OCI-LY3 (cell line): Measurements from ENCODE around the gene BRWD1.

Experiments used
- H2AFZ ChIP-seq: fragments of 200-600, 300-600 bp; shearing (Covaris generic); 2 replicates; pipeline ENCODE4 v1.6.0; 2014; ENCODE audit warnings: antibody characterized with exemption, low read depth, low read length
- H3K27ac ChIP-seq: fragments of 200-600, 300-600 bp; sonication (generic); 2 replicates; pipeline ENCODE4 v1.5.1; 2014; ENCODE audit warnings: mild to moderate bottlenecking, low read length, moderate library complexity, mixed read lengths
- H3K27me3 ChIP-seq: fragments of 200-600, 300-600 bp; sonication (generic); 2 replicates; pipeline ENCODE4 v1.6.1; 2014; ENCODE audit warnings: low read depth, low read length, mixed read lengths
- H3K36me3 ChIP-seq: fragments of 200-600, 300-600 bp; sonication (generic); replicated peaks from 2 replicates; pipeline ENCODE3; 2014; ENCODE audit warnings: low read depth, low read length, mixed read lengths
- H3K4me1 ChIP-seq: fragments of 300-600, 200-600 bp; sonication (generic); 2 replicates; pipeline ENCODE4 v1.6.1; 2014; ENCODE audit warnings: low read length, mixed read lengths
- H3K4me2 ChIP-seq: fragments of 200-600, 300-600 bp; sonication (generic); 2 replicates; pipeline ENCODE4 v1.6.1; 2014; ENCODE audit warnings: low read length, mixed read lengths
- H3K4me3 ChIP-seq: fragments of 300-600, 200-600 bp; sonication (generic); 2 replicates; pipeline ENCODE4 v1.5.1; 2014; ENCODE audit warnings: antibody characterized with exemption, mild to moderate bottlenecking, low read length, moderate library complexity
- H3K79me2 ChIP-seq: fragments of 300-600, 200-600 bp; shearing (Covaris generic); 2 replicates; pipeline ENCODE4 v1.6.1; 2014; ENCODE audit warnings: mild to moderate bottlenecking, low read length, mixed read lengths
- H3K9ac ChIP-seq: fragments of 300-600, 200-600 bp; shearing (Covaris generic); 2 replicates; pipeline ENCODE4 v1.6.0; 2014; ENCODE audit warnings: mild to moderate bottlenecking, low read length, moderate library complexity
- H3K9me3 ChIP-seq: fragments of 200-600, 300-600 bp; shearing (Covaris generic); 2 replicates; pipeline ENCODE4 v1.6.1; 2014; ENCODE audit warnings: low read length, mixed read lengths; ENCODE audit not compliant: insufficient read depth
- H4K20me1 ChIP-seq: fragments of 200-600, 300-600 bp; sonication (generic); 2 replicates; pipeline ENCODE4 v1.6.1; 2016; ENCODE audit warnings: low read length, mixed read lengths; ENCODE audit not compliant: insufficient read depth
- CTCF ChIP-seq: fragments of 200-600, 300-600 bp; sonication (generic); IDR thresholded peaks from 2 replicates; pipeline ENCODE4 v1.5.1; 2014; ENCODE audit warnings: antibody characterized with exemption, low read length, low read depth
- EZH2phosphoT487 ChIP-seq: fragments of 200-600 bp; shearing (Covaris generic); IDR thresholded peaks from 2 replicates; pipeline ENCODE4 v1.6.1; 2018; ENCODE audit warnings: antibody characterized with exemption, mixed run types, low read depth

The BRWD1 gene

GRCh38 chr21:39182016-39182415 is 131.4 kb downstream of the BRWD1 start:
- Histone ChIP-seq H3K9ac (peak overlapping the region; percentile 96), H4K20me1 (no peaks in the 10 kb centered on the region), H3K4me3 (peak overlapping the region; percentile 99), H3K27me3 (no peaks in the 10 kb centered on the region), H3K9me3 (no peaks in the 10 kb centered on the region), H3K4me2 (peak overlapping the region; percentile 85), H3K27ac (no peak overlapping the region), H3K36me3 (peaks cover 28% of the 10 kb centered on the region), H2AFZ (no peak overlapping the region), H3K79me2 (peaks cover 26% of the 10 kb centered on the region), H3K4me1 (peaks cover 21% of the 10 kb centered on the region)
- TF ChIP-seq CTCF (no peak), EZH2phosphoT487 (no peak)

- Histone ChIP-seq H3K27ac (no peak overlapping the region), H4K20me1 (no peaks in the 10 kb centered on the region), H3K9ac (no peak overlapping the region), H3K27me3 (no peaks in the 10 kb centered on the region), H3K4me1 (peaks cover 20% of the 10 kb centered on the region), H3K4me2 (peak overlapping the region; percentile 85), H3K79me2 (peaks cover 26% of the 10 kb centered on the region), H3K36me3 (peaks cover 32% of the 10 kb centered on the region), H2AFZ (no peak overlapping the region), H3K9me3 (no peaks in the 10 kb centered on the region), H3K4me3 (no peak overlapping the region)
- TF ChIP-seq CTCF: no peak
- TF ChIP-seq EZH2phosphoT487: no peak
These were observed 132.1 kb downstream of the BRWD1 start for GRCh38 chr21:39181205-39181818.

GRCh38 chr21:39180429-39181019 is 132.9 kb downstream of the BRWD1 start:
- no peak for TF ChIP-seq CTCF
- TF ChIP-seq EZH2phosphoT487: no peak
- Histone ChIP-seq H3K27ac (no peak overlapping the region), H3K9ac (no peak overlapping the region), H3K4me3 (no peak overlapping the region), H2AFZ (no peak overlapping the region), H3K36me3 (peaks cover 37% of the 10 kb centered on the region), H3K79me2 (peaks cover 26% of the 10 kb centered on the region), H3K27me3 (no peaks in the 10 kb centered on the region), H3K4me1 (peaks cover 20% of the 10 kb centered on the region), H4K20me1 (no peaks in the 10 kb centered on the region), H3K9me3 (no peaks in the 10 kb centered on the region), H3K4me2 (no peak overlapping the region)

- no peak for TF ChIP-seq EZH2phosphoT487
- TF ChIP-seq CTCF: no peak
- H3K27me3 ChIP-seq: no peaks in the 10 kb centered on the region
- H3K36me3 ChIP-seq: peaks cover 53% of the 10 kb centered on the region
- H3K9me3 ChIP-seq: no peaks in the 10 kb centered on the region
- H3K4me3 ChIP-seq: no peak overlapping the region
- H3K9ac ChIP-seq: no peak overlapping the region
- peaks cover 14% of the 10 kb centered on the region for H3K4me1 ChIP-seq
- H3K4me2 ChIP-seq: no peak overlapping the region
- peaks cover 26% of the 10 kb centered on the region for H3K79me2 ChIP-seq
- H3K27ac ChIP-seq: no peak overlapping the region
- no peak overlapping the region for H2AFZ ChIP-seq
- H4K20me1 ChIP-seq: no peaks in the 10 kb centered on the region
These were observed 135.0 kb downstream of the BRWD1 start for GRCh38 chr21:39178421-39178820.
